GM18498 (cell line): ENCODE results near the gene WDR59.
A peak's percentile ranks its signal among the peaks of the same experiment; 100 is the strongest.

Experiments used
- ATAC-seq: cut with Tn5 transposase; IDR thresholded peaks from one replicate; pipeline ENCODE4 v1.9.1; 2021; ENCODE audit warnings: mild to moderate bottlenecking, moderate library complexity; ENCODE audit not compliant: unreplicated experiment

Gene WDR59

GRCh38 chr16:74984194-74984528 lies 762 bp downstream of the WDR59 start:
- ATAC-seq: no peak

- ATAC-seq: no peak
Measured at GRCh38 chr16:74982256-74982655, 2.7 kb downstream of the WDR59 start.

- ATAC-seq: no peak
Measured at GRCh38 chr16:74975591-74975990, 9.3 kb downstream of the WDR59 start.

- no peak for ATAC-seq
Measured at GRCh38 chr16:74973304-74973703, 11.6 kb downstream of the WDR59 start.

- ATAC-seq: no peak
Measured at GRCh38 chr16:74954763-74955162, 30.2 kb downstream of the WDR59 start.

GRCh38 chr16:74951681-74952080 lies 33.2 kb downstream of the WDR59 start:
- ATAC-seq: no peak

GRCh38 chr16:74951206-74951605 lies 33.7 kb downstream of the WDR59 start:
- ATAC-seq: no peak

GRCh38 chr16:74950511-74950910 lies 34.4 kb downstream of the WDR59 start:
- no peak for ATAC-seq

- no peak for ATAC-seq
Measured at GRCh38 chr16:74949309-74949708, 35.6 kb downstream of the WDR59 start.

- no peak for ATAC-seq
Measured at GRCh38 chr16:74944466-74944865, 40.5 kb downstream of the WDR59 start.

GRCh38 chr16:74942977-74943918 lies 41.7 kb downstream of the WDR59 start:
- no peak for ATAC-seq

GRCh38 chr16:74942566-74942965 lies 42.4 kb downstream of the WDR59 start:
- ATAC-seq: no peak

- no peak for ATAC-seq
Measured at GRCh38 chr16:74939688-74940087, 45.2 kb downstream of the WDR59 start.

GRCh38 chr16:74936902-74937560 lies 47.9 kb downstream of the WDR59 start:
- peak; percentile 85 for ATAC-seq

GRCh38 chr16:74931445-74931844 lies 53.5 kb downstream of the WDR59 start:
- ATAC-seq: no peak

- ATAC-seq: no peak
Measured at GRCh38 chr16:74929636-74930035, 55.3 kb downstream of the WDR59 start.

- ATAC-seq: no peak
Measured at GRCh38 chr16:74926805-74927204, 58.1 kb downstream of the WDR59 start.

GRCh38 chr16:74923766-74924460 lies 61.0 kb downstream of the WDR59 start:
- no peak for ATAC-seq

- no peak for ATAC-seq
Measured at GRCh38 chr16:74922150-74923138, 62.5 kb downstream of the WDR59 start.

- ATAC-seq: no peak
Measured at GRCh38 chr16:74921051-74921450, 63.9 kb downstream of the WDR59 start.
